ENCODE measurements around the gene CORO1C. TPM values are rescaled to one million over a fixed set of nuclear protein-coding genes. Genes with fewer than 3 reads are reported as not detected.

CORO1C gene
- total and polyA plus RNA-seq, 9 of the 15 experiments (the other 6 are each of a cell fraction or from before 2014, with no cell fraction given) = 55.2 to 280 (median 150) TPM

DNA sequence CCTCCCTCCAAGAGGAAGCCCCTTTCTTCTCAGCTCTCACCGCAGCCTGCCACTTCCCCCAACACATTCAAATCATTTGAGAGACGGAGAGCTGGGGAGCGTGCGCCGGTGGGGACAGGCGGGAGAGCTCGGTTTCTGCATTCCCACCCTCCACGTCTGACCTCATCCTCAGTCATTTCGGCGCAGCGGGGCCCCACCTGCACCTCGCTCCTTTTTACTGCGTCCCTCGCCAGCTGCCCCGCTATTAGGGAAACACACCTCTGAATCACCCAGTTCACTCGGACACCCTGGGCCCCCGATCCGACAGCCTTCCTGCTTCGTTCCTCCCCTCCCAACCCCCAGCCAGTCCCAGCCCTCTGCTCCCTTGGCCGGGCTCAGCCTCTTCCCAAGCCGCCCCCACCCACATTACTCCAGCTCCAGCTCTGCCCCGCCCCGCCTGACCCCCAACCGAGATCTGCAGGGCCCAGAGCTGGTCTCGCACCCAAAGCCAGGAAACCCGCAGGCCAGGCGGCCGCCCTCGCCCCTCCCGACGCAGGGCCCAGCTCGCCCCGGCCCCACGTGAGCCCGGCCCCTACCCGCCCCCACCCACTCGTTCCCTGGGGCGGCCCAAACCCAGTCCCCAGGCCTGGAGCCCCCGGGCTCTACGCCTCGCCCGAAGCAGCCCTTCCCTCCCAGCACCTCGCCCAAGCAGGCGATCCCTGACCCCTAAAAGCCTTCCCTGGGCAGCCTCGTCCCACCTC, 783 bp downstream of the CORO1C start:
- H3K27ac ChIP-seq (ENCODE audit: extremely low read depth, low read depth, low read length) = peak overlapping the region; percentile 93
- POLR2A ChIA-PET = interaction anchor here (0.6 to 1.4 kb wide), 16 partner anchors 10 to 122 kb away, joined by 3 to 9 read pairs (median 4); no protein-coding TSS in a partner anchor
- in situ Hi-C loops (cut with MboI) (no loop called here), intact Hi-C loops (cut with micrococcal nuclease) (loop anchor here (2.0 to 5.0 kb wide), 3 partner anchors 66 to 168 kb away; partner anchors contain the start of genes ISCU and SART3)
- WGBS (ENCODE audit: insufficient coverage, low coverage, missing lambda C conversion rate) = under 1% methylated on average over 20 of the region's 45 CpGs
- H4K20me1 ChIP-seq (replicated peaks; ENCODE audit: control insufficient read depth, insufficient read depth, low read length) = peaks cover 20% of the 10 kb centered on the region
- H3K4me3 ChIP-seq = peak overlapping the region; percentile 89
- DNase-seq (ENCODE audit: extremely low read depth in 1 of 4, low spot score in 3 of 4) (peak; percentile 59 to 80 (median 68)), FAIRE-seq (peak; percentile 11), ATAC-seq (peak; percentile 53)
- 0 out of 2 replicates have a peak overlapping the region, but pooled peaks have one; percentile 5 for H2AFZ ChIP-seq (ENCODE audit: low read depth, low read length)
- no peaks in the 10 kb centered on the region for H3K27me3 ChIP-seq (ENCODE audit: control insufficient read depth in 2 of 2, insufficient read depth in 2 of 2, low read length in 2 of 2)
- peak overlapping the region; percentile 89 to 99 for H3K9ac ChIP-seq (ENCODE audit: insufficient read depth in 1 of 2, low read depth in 2 of 2, low read length in 2 of 2)
- peak overlapping the region; percentile 93 for H3K4me2 ChIP-seq (ENCODE audit: insufficient read depth, low read length)
- H3K9me3 ChIP-seq (replicated peaks; ENCODE audit: control insufficient read depth, insufficient read depth, low read depth, low read length) = no peaks in the 10 kb centered on the region
- H3K36me3 ChIP-seq (ENCODE audit: control insufficient read depth, insufficient read depth, low read length) = peaks cover 25% of the 10 kb centered on the region
- H3K9me1 ChIP-seq (ENCODE audit: control insufficient read depth, insufficient read depth, low read length) = no peaks in the 10 kb centered on the region
- H3K79me2 ChIP-seq (ENCODE audit: control insufficient read depth, insufficient read depth, low read length) = peaks cover 58% of the 10 kb centered on the region
- peaks cover 25 to 32% of the 10 kb centered on the region in 2 experiments for H3K4me1 ChIP-seq (replicated peaks in 1 of 2; ENCODE audit: control insufficient read depth in 2 of 2, insufficient read depth in 2 of 2, low read length in 2 of 2)
- no TSS peak for BruUV-seq (replicated peaks)
- CTCF ChIA-PET (ENCODE audit: low intra/inter-chr PET ratio) = no interaction called here
- TF ChIP-seq, protein P1, sequence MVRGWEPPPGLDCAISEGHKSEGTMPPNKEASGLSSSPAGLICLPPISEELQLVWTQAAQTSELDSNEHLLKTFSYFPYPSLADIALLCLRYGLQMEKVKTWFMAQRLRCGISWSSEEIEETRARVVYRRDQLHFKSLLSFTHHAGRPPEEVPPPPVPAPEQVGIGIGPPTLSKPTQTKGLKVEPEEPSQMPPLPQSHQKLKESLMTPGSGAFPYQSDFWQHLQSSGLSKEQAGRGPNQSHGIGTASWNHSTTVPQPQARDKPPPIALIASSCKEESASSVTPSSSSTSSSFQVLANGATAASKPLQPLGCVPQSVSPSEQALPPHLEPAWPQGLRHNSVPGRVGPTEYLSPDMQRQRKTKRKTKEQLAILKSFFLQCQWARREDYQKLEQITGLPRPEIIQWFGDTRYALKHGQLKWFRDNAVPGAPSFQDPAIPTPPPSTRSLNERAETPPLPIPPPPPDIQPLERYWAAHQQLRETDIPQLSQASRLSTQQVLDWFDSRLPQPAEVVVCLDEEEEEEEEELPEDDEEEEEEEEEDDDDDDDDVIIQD (CRISPR knock-in tag; IDR thresholded peaks at IDR 0.05) = no peak
- TF ChIP-seq RBM39 (optimal IDR thresholded peaks at IDR 0.05; ENCODE audit: low read depth, low read length) (no peak), BRCA1 (IDR thresholded peaks at IDR 0.05) (no peak), BRCA1 (CRISPR knock-in tag; IDR thresholded peaks at IDR 0.05) (no peak), FIP1L1 (IDR thresholded peaks at IDR 0.05; ENCODE audit: low read depth, low read length, poor library complexity, severe bottlenecking) (no peak), CHD4 (IDR thresholded peaks at IDR 0.05; ENCODE audit: insufficient read depth, insufficient replicate concordance, low read depth, low read length, poor library complexity, severe bottlenecking) (no peak), DMBX1 (CRISPR knock-in tag; IDR thresholded peaks at IDR 0.05; ENCODE audit: borderline replicate concordance) (no peak), PYGO2 (tag; IDR thresholded peaks at IDR 0.05) (no peak), SETDB1 (IDR thresholded peaks at IDR 0.05; ENCODE audit: low read length) (no peak), RBM25 (IDR thresholded peaks at IDR 0.05; ENCODE audit: low read depth, low read length, severe bottlenecking) (no peak), L3MBTL2 (IDR thresholded peaks at IDR 0.05) (peak; percentile 49; the same call in 1 of the 2 replicates), ZFX (CRISPR knock-in tag; IDR thresholded peaks at IDR 0.05) (peak; percentile 37; the same call in 1 of the 2 replicates), ZNF274 (IDR thresholded peaks at IDR 0.05; ENCODE audit: borderline replicate concordance, low read depth, low read length) (no peak)
- TF ChIP-seq, protein P2, sequence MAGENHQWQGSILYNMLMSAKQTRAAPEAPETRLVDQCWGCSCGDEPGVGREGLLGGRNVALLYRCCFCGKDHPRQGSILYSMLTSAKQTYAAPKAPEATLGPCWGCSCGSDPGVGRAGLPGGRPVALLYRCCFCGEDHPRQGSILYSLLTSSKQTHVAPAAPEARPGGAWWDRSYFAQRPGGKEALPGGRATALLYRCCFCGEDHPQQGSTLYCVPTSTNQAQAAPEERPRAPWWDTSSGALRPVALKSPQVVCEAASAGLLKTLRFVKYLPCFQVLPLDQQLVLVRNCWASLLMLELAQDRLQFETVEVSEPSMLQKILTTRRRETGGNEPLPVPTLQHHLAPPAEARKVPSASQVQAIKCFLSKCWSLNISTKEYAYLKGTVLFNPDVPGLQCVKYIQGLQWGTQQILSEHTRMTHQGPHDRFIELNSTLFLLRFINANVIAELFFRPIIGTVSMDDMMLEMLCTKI (IDR thresholded peaks at IDR 0.05; ENCODE audit: partially characterized antibody) = no peak
- TF ChIP-seq, protein P3, sequence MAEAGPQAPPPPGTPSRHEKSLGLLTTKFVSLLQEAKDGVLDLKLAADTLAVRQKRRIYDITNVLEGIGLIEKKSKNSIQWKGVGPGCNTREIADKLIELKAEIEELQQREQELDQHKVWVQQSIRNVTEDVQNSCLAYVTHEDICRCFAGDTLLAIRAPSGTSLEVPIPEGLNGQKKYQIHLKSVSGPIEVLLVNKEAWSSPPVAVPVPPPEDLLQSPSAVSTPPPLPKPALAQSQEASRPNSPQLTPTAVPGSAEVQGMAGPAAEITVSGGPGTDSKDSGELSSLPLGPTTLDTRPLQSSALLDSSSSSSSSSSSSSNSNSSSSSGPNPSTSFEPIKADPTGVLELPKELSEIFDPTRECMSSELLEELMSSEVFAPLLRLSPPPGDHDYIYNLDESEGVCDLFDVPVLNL (CRISPR knock-in tag; IDR thresholded peaks at IDR 0.05; ENCODE audit: low read depth) = no peak
